ENCODE measurements around the gene SLC2A9. TPM values are rescaled to one million over a fixed set of nuclear protein-coding genes. Genes with fewer than 3 reads are reported as not detected.
A peak's percentile ranks its signal among the peaks of the same experiment; 100 is the strongest.

SLC2A9 gene
- total RNA-seq, 2 experiments from 2014 or later: 0.54 TPM

DNA sequence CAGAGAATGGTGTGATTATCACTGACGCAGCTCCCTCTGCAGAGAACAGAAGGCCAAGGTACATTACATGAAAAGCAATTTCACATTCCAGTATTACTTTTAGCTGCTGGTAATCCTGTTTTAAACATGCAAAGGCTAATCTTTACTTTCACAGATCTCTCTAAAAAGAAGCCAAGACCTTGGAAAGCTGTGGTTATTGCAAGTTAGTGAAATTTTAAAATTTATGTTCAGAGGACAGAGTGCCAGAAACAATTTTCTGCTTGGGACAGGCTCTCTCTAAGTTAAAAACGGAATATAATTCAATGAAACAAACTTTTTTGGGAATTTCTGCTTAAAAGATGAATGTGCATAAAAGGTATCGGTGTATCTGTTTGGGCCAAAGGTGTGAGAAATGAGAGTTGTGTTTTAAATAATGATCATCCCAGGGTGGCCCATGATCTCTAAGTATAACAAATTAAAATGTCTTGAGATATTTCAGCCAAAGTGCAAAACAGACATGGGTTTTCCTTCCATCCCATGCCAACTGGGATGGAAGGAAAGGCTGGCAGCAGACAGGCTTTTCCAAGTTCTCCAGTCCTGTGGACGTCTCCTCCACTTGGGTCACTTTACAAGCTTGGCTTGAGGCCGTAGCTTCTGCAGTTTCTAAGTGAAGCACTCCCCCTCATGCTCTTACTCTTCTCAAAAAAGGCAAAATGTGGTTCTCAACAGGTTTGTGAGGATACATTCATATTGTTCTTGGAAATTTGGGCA lies 121.8 kb downstream of the SLC2A9 start:
- H3K27me3 Mint-ChIP-seq: peaks cover 4% of the 10 kb centered on the region
- no peak for DNase-seq
- TF ChIP-seq, protein P1, sequence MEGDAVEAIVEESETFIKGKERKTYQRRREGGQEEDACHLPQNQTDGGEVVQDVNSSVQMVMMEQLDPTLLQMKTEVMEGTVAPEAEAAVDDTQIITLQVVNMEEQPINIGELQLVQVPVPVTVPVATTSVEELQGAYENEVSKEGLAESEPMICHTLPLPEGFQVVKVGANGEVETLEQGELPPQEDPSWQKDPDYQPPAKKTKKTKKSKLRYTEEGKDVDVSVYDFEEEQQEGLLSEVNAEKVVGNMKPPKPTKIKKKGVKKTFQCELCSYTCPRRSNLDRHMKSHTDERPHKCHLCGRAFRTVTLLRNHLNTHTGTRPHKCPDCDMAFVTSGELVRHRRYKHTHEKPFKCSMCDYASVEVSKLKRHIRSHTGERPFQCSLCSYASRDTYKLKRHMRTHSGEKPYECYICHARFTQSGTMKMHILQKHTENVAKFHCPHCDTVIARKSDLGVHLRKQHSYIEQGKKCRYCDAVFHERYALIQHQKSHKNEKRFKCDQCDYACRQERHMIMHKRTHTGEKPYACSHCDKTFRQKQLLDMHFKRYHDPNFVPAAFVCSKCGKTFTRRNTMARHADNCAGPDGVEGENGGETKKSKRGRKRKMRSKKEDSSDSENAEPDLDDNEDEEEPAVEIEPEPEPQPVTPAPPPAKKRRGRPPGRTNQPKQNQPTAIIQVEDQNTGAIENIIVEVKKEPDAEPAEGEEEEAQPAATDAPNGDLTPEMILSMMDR (IDR thresholded peaks at IDR 0.05): no peak
- no peak overlapping the region for H3K27ac Mint-ChIP-seq
- ChIA-PET CTCF (interaction anchor here (0.7 to 1.9 kb wide), 6 partner anchors 11 to 139 kb away, joined by 3 to 5 read pairs (median 3); no protein-coding TSS in a partner anchor), POLR2A (no interaction called here)
- H3K36me3 Mint-ChIP-seq (ENCODE audit: low read depth): no peaks in the 10 kb centered on the region
- no peaks in the 10 kb centered on the region for H3K9me3 Mint-ChIP-seq
- no peak for ATAC-seq
- no peak overlapping the region for H3K4me3 Mint-ChIP-seq
- intact Hi-C loops (cut with micrococcal nuclease): no loop called here
- H3K4me1 Mint-ChIP-seq (ENCODE audit: low read depth): no peaks in the 10 kb centered on the region

DNA sequence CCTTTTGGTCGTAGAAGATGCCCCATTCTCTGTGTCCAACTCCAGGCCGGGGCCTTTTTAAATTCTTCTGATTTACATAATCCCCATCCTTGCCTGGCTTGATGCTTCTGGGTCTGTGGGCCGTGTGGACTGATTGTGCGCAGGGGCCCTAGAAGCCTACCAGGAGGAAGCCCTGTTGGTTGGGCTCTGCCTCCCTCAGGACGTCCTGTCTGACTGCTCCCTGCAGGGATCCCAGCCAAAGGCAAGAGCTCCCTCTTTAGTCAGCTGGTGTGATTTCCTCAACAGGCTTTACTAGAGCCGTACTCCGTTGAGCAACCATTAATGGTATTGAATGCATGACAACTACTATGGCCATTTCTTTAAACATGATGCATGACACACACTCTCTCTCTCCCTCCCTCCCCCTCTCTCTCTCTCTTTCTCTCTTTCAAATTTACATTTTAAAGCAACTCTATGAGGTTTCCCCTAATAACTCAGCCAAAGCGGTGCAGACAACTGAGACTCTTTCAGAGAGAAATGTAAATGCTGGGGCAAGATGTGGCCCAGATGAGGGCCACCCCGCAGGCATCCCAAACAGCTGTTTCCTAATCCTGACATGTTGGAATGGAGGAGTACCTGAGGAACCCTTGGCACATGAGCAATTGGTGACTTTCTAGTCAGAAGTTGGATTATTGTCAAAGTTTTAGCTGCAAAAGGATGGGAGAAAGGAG lies 122.5 kb downstream of the SLC2A9 start:
- ChIA-PET POLR2A (no interaction called here), CTCF (interaction anchor here (0.7 to 1.0 kb wide), 2 partner anchors 26 to 138 kb away, joined by 3 read pairs; no protein-coding TSS in a partner anchor)
- Mint-ChIP-seq H3K4me3 (no peak overlapping the region), H3K36me3 (ENCODE audit: low read depth) (no peaks in the 10 kb centered on the region), H3K9me3 (no peaks in the 10 kb centered on the region), H3K27me3 (peaks cover 4% of the 10 kb centered on the region), H3K4me1 (ENCODE audit: low read depth) (no peaks in the 10 kb centered on the region), H3K27ac (no peak overlapping the region)
- TF ChIP-seq, protein P1 (IDR thresholded peaks at IDR 0.05): no peak
- intact Hi-C loops (cut with micrococcal nuclease): no loop called here
- DNase-seq: peak; percentile 36
- ATAC-seq: peak; percentile 47

DNA sequence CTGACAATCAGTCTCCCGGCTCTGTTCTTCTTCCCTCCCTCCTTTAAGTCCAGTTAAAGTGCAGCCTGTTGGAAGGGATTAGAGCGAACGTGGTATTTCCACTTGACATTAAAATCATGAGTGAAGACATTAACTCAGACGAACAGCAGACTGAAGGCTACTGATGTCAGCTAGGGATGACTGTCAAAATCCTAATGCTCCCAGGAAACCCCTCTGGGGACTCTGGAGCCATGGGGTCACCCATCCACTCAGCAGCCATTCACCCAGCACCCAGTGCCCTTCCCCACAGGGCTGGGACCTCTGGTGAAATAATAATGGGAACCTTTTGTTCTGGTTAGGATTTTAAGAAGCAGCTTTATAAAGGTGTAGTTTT lies 126.0 kb downstream of the SLC2A9 start:
- POLR2A ChIA-PET: no interaction called here
- intact Hi-C loops (cut with micrococcal nuclease): no loop called here
- Mint-ChIP-seq H3K4me3 (no peak overlapping the region), H3K4me1 (ENCODE audit: low read depth) (no peaks in the 10 kb centered on the region), H3K27me3 (peaks cover 4% of the 10 kb centered on the region), H3K36me3 (ENCODE audit: low read depth) (no peaks in the 10 kb centered on the region), H3K9me3 (no peaks in the 10 kb centered on the region), H3K27ac (no peak overlapping the region)
- no peak for ATAC-seq
- TF ChIP-seq, protein P1 (IDR thresholded peaks at IDR 0.05): no peak
- CTCF ChIA-PET: interaction anchor here (0.6 kb wide), 1 partner anchor 49 kb away, joined by 3 read pairs; no protein-coding TSS in a partner anchor
- no peak for DNase-seq

DNA sequence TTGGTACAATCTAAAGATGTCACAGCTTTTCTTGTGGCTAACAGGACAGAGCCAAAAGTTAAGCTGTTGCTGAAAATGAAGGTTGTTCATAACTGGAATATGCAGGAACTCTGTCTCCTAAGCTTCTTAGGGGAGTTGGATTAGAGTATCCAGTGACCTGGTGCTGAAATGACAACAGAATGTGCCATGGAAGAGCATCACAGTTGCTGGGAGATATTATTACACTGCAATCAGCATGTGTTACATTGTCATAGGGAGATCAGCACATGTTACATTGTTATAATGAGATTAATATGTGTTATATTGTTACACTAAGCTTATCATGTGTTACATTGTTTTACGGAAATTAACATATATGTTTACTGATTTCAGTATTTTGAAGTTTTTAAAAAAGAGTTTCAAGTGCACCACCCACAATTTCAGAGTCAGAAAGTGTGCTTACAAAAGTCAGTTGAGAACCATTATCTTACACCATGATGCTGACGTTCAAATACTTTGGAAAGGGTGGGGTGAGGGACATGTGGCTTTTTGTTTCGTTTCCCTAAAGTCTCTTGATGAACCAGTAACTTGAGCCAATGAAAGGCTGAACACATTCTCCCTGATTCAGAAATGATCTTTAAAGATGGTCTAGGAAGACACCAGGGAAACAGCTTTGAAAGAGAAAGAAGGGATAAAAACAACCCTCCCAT lies 126.5 kb downstream of the SLC2A9 start:
- DNase-seq: no peak
- H3K9me3 Mint-ChIP-seq: no peaks in the 10 kb centered on the region
- ChIA-PET CTCF (interaction anchor here (0.6 kb wide), 1 partner anchor 48 kb away, joined by 3 read pairs; no protein-coding TSS in a partner anchor), POLR2A (no interaction called here)
- intact Hi-C loops (cut with micrococcal nuclease): no loop called here
- peaks cover 4% of the 10 kb centered on the region for H3K27me3 Mint-ChIP-seq
- no peak overlapping the region for H3K27ac Mint-ChIP-seq
- H3K36me3 Mint-ChIP-seq (ENCODE audit: low read depth): no peaks in the 10 kb centered on the region
- TF ChIP-seq, protein P1 (IDR thresholded peaks at IDR 0.05): no peak
- H3K4me1 Mint-ChIP-seq (ENCODE audit: low read depth): no peaks in the 10 kb centered on the region
- ATAC-seq: no peak
- H3K4me3 Mint-ChIP-seq: no peak overlapping the region

Measured in activated CD8-positive, alpha-beta T cell treated with anti-CD3 and anti-CD28 coated beads for 36 hours (primary cell).